GM12801 (cell line): ENCODE data around the gene SNX27.

ENCODE experiments used
- CTCF ChIP-seq: IDR thresholded peaks from one replicate; pipeline ENCODE4 v1.5.1; 2011; ENCODE audit warnings: control low read depth; ENCODE audit not compliant: insufficient read length; ENCODE audit errors: extremely low read depth

Gene SNX27

GRCh38 chr1:151686561-151686960 is 74.7 kb downstream of the SNX27 start:
- no peak for TF ChIP-seq CTCF

GRCh38 chr1:151689494-151689893 is 77.6 kb downstream of the SNX27 start:
- no peak for TF ChIP-seq CTCF

- no peak for TF ChIP-seq CTCF
These were observed 80.4 kb downstream of the SNX27 start for GRCh38 chr1:151692226-151692625.

- no peak for TF ChIP-seq CTCF
These were observed 81.3 kb downstream of the SNX27 start for GRCh38 chr1:151693057-151693651.

- TF ChIP-seq CTCF, result no peak
These were observed 89.7 kb downstream of the SNX27 start for GRCh38 chr1:151701515-151701914.

- no peak for TF ChIP-seq CTCF
These were observed 91.1 kb downstream of the SNX27 start for GRCh38 chr1:151702936-151703335.

GRCh38 chr1:151703813-151704212 is 92.0 kb downstream of the SNX27 start:
- TF ChIP-seq CTCF, result no peak

GRCh38 chr1:151704246-151704645 is 92.4 kb downstream of the SNX27 start:
- no peak for TF ChIP-seq CTCF
